ENCODE results near the gene SKIDA1.
"Not testable (repeated sequence)": the region's sequence is repeated elsewhere in the genome, so short reads cannot be mapped to it uniquely, and the experiment has no call there.

The SKIDA1 gene

GRCh38 chr10:21547246-21547645 lies 21.8 kb upstream of the SKIDA1 start:
- ChIA-PET CTCF (interaction anchor here (1.4 kb wide), 1 partner anchor 10 kb away, joined by 4 read pairs; no protein-coding TSS in a partner anchor), POLR2A (no interaction called here)
- no peak for TF ChIP-seq CTCF (IDR thresholded peaks at IDR 0.05; ENCODE audit: control extremely low read depth, extremely low read depth, low read depth, missing control alignments)
- no peak for DNase-seq (ENCODE audit: extremely low spot score)

GRCh38 chr10:21540701-21541100 lies 15.2 kb upstream of the SKIDA1 start:
- POLR2A ChIA-PET; DNase-seq (ENCODE audit: extremely low spot score): not testable (repeated sequence)
- CTCF ChIA-PET: interaction anchor here (1.3 to 2.2 kb wide), 3 partner anchors 10 to 413 kb away, joined by 4 to 8 read pairs (median 4); no protein-coding TSS in a partner anchor

GRCh38 chr10:21536874-21537273 lies 11.4 kb upstream of the SKIDA1 start:
- ChIA-PET CTCF (interaction anchor here (1.3 to 1.4 kb wide), 5 partner anchors 11 to 41 kb away, joined by 3 to 7 read pairs (median 4); no protein-coding TSS in a partner anchor), POLR2A (no interaction called here)
- no peak for TF ChIP-seq CTCF (IDR thresholded peaks at IDR 0.05; ENCODE audit: control extremely low read depth, extremely low read depth, low read depth, missing control alignments)
- no peak for DNase-seq (ENCODE audit: extremely low spot score)

- POLR2A ChIA-PET: not testable (repeated sequence)
Observed at GRCh38 chr10:21535976-21536375, 10.5 kb upstream of the SKIDA1 start.

GRCh38 chr10:21535494-21535965 lies 10.0 kb upstream of the SKIDA1 start:
- no peak for TF ChIP-seq CTCF (IDR thresholded peaks at IDR 0.05; ENCODE audit: control extremely low read depth, extremely low read depth, low read depth, missing control alignments)
- ChIA-PET CTCF (no interaction called here), POLR2A (no interaction called here)
- no peak for DNase-seq (ENCODE audit: extremely low spot score)

More at GRCh38 chr10:21535976-21536375, 10.5 kb upstream of the SKIDA1 start:
- DNase-seq (ENCODE audit: extremely low spot score); CTCF ChIA-PET: not testable (repeated sequence)

- no peak for TF ChIP-seq CTCF (IDR thresholded peaks at IDR 0.05; ENCODE audit: control extremely low read depth, extremely low read depth, low read depth, missing control alignments)
- DNase-seq (ENCODE audit: extremely low spot score): peak; percentile 54
- CTCF ChIA-PET: no interaction called here
- POLR2A ChIA-PET: no interaction called here
Observed at GRCh38 chr10:21534604-21535493, 9.4 kb upstream of the SKIDA1 start.

- no peak for DNase-seq (ENCODE audit: extremely low spot score)
- CTCF ChIA-PET: no interaction called here
- no peak for TF ChIP-seq CTCF (IDR thresholded peaks at IDR 0.05; ENCODE audit: control extremely low read depth, extremely low read depth, low read depth, missing control alignments)
- POLR2A ChIA-PET: no interaction called here
Observed at GRCh38 chr10:21534280-21534586, 8.8 kb upstream of the SKIDA1 start.
